ENCODE data around the gene LCMT2. TPM values are rescaled to one million over a fixed set of nuclear protein-coding genes. Genes with fewer than 3 reads are reported as not detected.

Gene LCMT2
- total RNA-seq, 2 donors from 2014 or later, result 1.3 to 3.4 TPM

DNA sequence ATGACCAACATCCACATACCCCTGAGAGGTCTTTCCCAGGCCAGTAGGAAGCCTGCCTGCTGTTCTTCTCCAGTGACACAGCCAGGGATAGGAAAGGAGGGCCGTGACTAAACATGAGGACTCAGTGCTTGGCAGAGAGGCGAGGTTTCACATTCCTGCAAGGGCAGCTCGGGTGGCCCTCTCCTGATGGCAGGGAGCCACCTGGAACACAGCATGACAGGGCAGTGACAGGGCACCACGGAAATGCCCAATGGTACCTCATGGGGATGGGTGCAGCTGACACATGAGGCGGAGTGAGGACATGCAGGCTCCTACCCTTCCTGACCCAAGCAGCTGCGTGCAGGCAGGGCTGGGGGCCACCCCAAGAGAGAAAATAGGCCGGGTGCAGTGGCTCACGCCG, 56.2 kb downstream of the LCMT2 start:
- H3K9me3 ChIP-seq, result no peaks in the 10 kb centered on the region
- H3K4me1 ChIP-seq, result no peaks in the 10 kb centered on the region
- TF ChIP-seq, protein P1, sequence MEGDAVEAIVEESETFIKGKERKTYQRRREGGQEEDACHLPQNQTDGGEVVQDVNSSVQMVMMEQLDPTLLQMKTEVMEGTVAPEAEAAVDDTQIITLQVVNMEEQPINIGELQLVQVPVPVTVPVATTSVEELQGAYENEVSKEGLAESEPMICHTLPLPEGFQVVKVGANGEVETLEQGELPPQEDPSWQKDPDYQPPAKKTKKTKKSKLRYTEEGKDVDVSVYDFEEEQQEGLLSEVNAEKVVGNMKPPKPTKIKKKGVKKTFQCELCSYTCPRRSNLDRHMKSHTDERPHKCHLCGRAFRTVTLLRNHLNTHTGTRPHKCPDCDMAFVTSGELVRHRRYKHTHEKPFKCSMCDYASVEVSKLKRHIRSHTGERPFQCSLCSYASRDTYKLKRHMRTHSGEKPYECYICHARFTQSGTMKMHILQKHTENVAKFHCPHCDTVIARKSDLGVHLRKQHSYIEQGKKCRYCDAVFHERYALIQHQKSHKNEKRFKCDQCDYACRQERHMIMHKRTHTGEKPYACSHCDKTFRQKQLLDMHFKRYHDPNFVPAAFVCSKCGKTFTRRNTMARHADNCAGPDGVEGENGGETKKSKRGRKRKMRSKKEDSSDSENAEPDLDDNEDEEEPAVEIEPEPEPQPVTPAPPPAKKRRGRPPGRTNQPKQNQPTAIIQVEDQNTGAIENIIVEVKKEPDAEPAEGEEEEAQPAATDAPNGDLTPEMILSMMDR (IDR thresholded peaks at IDR 0.05), result no peak
- TF ChIP-seq POLR2A (IDR thresholded peaks at IDR 0.05), result no peak
- H3K36me3 ChIP-seq (replicated peaks in 1 of 2; ENCODE audit: insufficient read depth in 1 of 2, low read depth in 2 of 2), result no peaks in the 10 kb centered on the region
- no peaks in the 10 kb centered on the region for H3K27me3 ChIP-seq
- H3K27ac ChIP-seq, result no peak overlapping the region
- no peak overlapping the region for H3K4me3 ChIP-seq
- DNase-seq (peak; percentile 45 to 82 (median 72)), ATAC-seq (peak; percentile 78)
- intact Hi-C loops (cut with DNase I), result no loop called here
- 31 to 37% methylated on average over 7 to 9 of the region's 9 CpGs for WGBS, 2 donors

Other genes starting within 250 kb of the LCMT2 start
- gene UBR1, start 224.5 kb downstream of the LCMT2 start, total RNA-seq, result 10 to 100 TPM; 18.5 to 29.3 TPM
- gene TMEM62, start 197.0 kb downstream of the LCMT2 start, total RNA-seq, result 10 to 100 TPM; 16.1 to 71.9 TPM
- 10 to 100 TPM; 15.5 to 37.1 TPM for gene CCNDBP1, start 145.2 kb downstream of the LCMT2 start, total RNA-seq
- not detected for gene EPB42, start 109.6 kb downstream of the LCMT2 start, total RNA-seq
- gene TGM5, start 63.6 kb downstream of the LCMT2 start, total RNA-seq, result not detected
- gene TGM7, start 28.3 kb downstream of the LCMT2 start, total RNA-seq, result not detected
- gene ZSCAN29, start 40.5 kb upstream of the LCMT2 start, total RNA-seq, result 10 to 100 TPM; 11.2 to 13.2 TPM
- 10 to 100 TPM; 12.2 to 22.1 TPM for gene TUBGCP4, start 40.5 kb upstream of the LCMT2 start, total RNA-seq
- gene TP53BP1, start 162.6 kb upstream of the LCMT2 start, total RNA-seq, result 10 to 100 TPM; 12.5 to 17.5 TPM
- 1 to 10 TPM; 3.1 to 4.0 TPM for gene MAP1A, start 187.0 kb upstream of the LCMT2 start, total RNA-seq